GM12878 (cell line): ENCODE results near the gene ATP6V1C2. TPM values are rescaled to one million over a fixed set of nuclear protein-coding genes. Genes with fewer than 3 reads are reported as not detected.

Source experiments
- ATAC-seq: fragments of 200-7000 bp; cut with Tn5 transposase; 3 replicates; pipeline ENCODE4 v1.9.1; 2020; ENCODE audit warnings: mild to moderate bottlenecking, moderate library complexity
- BruUV-seq: library from RNA; stranded (reverse); fragments of 400-500 nt; replicated peaks from 2 replicates; lab custom pipeline; 2021; lab: Mats Ljungman, UMichigan
- CTCF ChIA-PET: fragments of 300-600 bp; sonication (Branson Sonifier 250); formaldehyde crosslinking; extraction: SDS; loops from one replicate; lab custom pipeline; 2021; ENCODE audit warnings: inconsistent platforms; lab: Yijun Ruan, JAX
- POLR2A ChIA-PET: fragments of 350-600 bp; formaldehyde crosslinking; extraction: SDS; loops from one replicate; lab custom pipeline; 2021; ENCODE audit warnings: inconsistent platforms; lab: Charles Lee
- RAD21 ChIA-PET: fragments of 300-600 bp; sonication (Branson Sonifier 250); formaldehyde crosslinking; loops from one replicate; lab custom pipeline; 2023; ENCODE audit warnings: antibody characterized with exemption; ENCODE audit not compliant: unreplicated experiment; lab: Charles Lee
- SMC1A ChIA-PET: fragments of 300-600 bp; sonication (Branson Sonifier 250); formaldehyde crosslinking; loops from one replicate; lab custom pipeline; 2023; ENCODE audit not compliant: unreplicated experiment, uncharacterized antibody; lab: Charles Lee
- DNase-seq: peaks from one replicate; pipeline ENCODE4 v3.0.0-alpha.2; 2011; ENCODE audit warnings: low read depth, low spot score
- FAIRE-seq: peaks from 3 replicates; lab custom pipeline; 2011; peaks lifted over from hg19 to GRCh38; lab: Jason Lieb, UNC
- H2AFZ ChIP-seq: 2 replicates; pipeline ENCODE4 v1.6.0; 2011; ENCODE audit warnings: low read depth, low read length, control low read depth; ENCODE audit not compliant: control insufficient read depth
- H3K27ac ChIP-seq: 2 replicates; pipeline ENCODE4 v1.5.1; 2011; ENCODE audit warnings: control low read depth; ENCODE audit not compliant: control insufficient read depth, insufficient read depth
- H3K27me3 ChIP-seq, 2 experiments: replicated peaks in 1 of 2; 2 replicates each; pipeline versions ENCODE4 v1.6.0 to v1.6.1; 2011; ENCODE audit warnings: low read length in 1 of 2; ENCODE audit not compliant: control insufficient read depth in 2 of 2, insufficient read depth in 2 of 2
- H3K36me3 ChIP-seq, 2 experiments: 2 replicates each; pipeline ENCODE4 v1.5.1; 2011; ENCODE audit warnings: low read length in 1 of 2; ENCODE audit not compliant: control insufficient read depth in 2 of 2, insufficient read depth in 2 of 2
- H3K4me1 ChIP-seq: 2 replicates; pipeline ENCODE4 v1.6.1; 2011; ENCODE audit warnings: mild to moderate bottlenecking, low read length, moderate library complexity, mixed read lengths; ENCODE audit not compliant: control insufficient read depth, insufficient read depth
- H3K4me2 ChIP-seq: 2 replicates; pipeline ENCODE4 v1.6.0; 2011; ENCODE audit warnings: control low read depth; ENCODE audit not compliant: control insufficient read depth, insufficient read depth
- H3K4me3 ChIP-seq: fragments of 200-600 bp; sonication (generic); 2 replicates; pipeline ENCODE4 v1.5.1; 2016
- H3K79me2 ChIP-seq: 2 replicates; pipeline ENCODE4 v1.6.0; 2011; ENCODE audit warnings: low read length; ENCODE audit not compliant: control insufficient read depth, insufficient read depth
- H3K9ac ChIP-seq: 2 replicates; pipeline ENCODE4 v1.8.0; 2011; ENCODE audit warnings: low read length, control low read depth, mixed read lengths; ENCODE audit not compliant: control insufficient read depth, insufficient read depth
- H3K9me3 ChIP-seq: replicated peaks from 3 replicates; pipeline ENCODE4 v1.5.1; 2011; ENCODE audit warnings: mild to moderate bottlenecking, low read length; ENCODE audit not compliant: control insufficient read depth, insufficient read depth
- H4K20me1 ChIP-seq: 2 replicates; pipeline ENCODE4 v1.6.0; 2011; ENCODE audit not compliant: control insufficient read depth, insufficient read depth
- ASH2L ChIP-seq: fragments of 300-600, 200-600 bp; sonication (generic); IDR thresholded peaks from 2 replicates; pipeline ENCODE4 v1.6.1; 2017; ENCODE audit warnings: low read depth, mild to moderate bottlenecking, borderline replicate concordance
- ATF2 ChIP-seq: IDR thresholded peaks from 2 replicates; pipeline ENCODE4 v1.6.1; 2012; ENCODE audit warnings: low read length, inconsistent platforms
- CBX3 ChIP-seq: fragments of 200-600 bp; sonication (generic); IDR thresholded peaks from 2 replicates; pipeline ENCODE4 v1.6.1; 2016; ENCODE audit warnings: low read depth, borderline replicate concordance
- GABPA ChIP-seq: IDR thresholded peaks from 2 replicates; pipeline ENCODE4 v1.6.1; 2014; ENCODE audit warnings: antibody characterized with exemption, low read depth, mild to moderate bottlenecking, inconsistent platforms
- KDM1A ChIP-seq: fragments of 200-600 bp; sonication (generic); IDR thresholded peaks from 2 replicates; pipeline ENCODE4 v1.6.1; 2016; ENCODE audit warnings: borderline replicate concordance
- PAX5 ChIP-seq: IDR thresholded peaks from 2 replicates; pipeline ENCODE4 v1.6.1; 2011; ENCODE audit warnings: low read depth, low read length, borderline replicate concordance
- PKNOX1 ChIP-seq: fragments of 450-650 bp; IDR thresholded peaks from 2 replicates; pipeline ENCODE4 v1.6.1; 2016; ENCODE audit warnings: mild to moderate bottlenecking
- RUNX3 ChIP-seq: IDR thresholded peaks from 2 replicates; pipeline ENCODE4 v1.6.1; 2012; ENCODE audit warnings: low read length, inconsistent platforms
- SRF ChIP-seq, 2 experiments: IDR thresholded peaks; 2 replicates each; pipeline ENCODE4 v1.6.1; 2011; ENCODE audit warnings: low read depth in 2 of 2, low read length in 2 of 2, mild to moderate bottlenecking in 1 of 2, moderate library complexity in 1 of 2
- TCF3 ChIP-seq: IDR thresholded peaks from 2 replicates; pipeline ENCODE4 v1.6.1; 2012; ENCODE audit warnings: low read depth, mild to moderate bottlenecking, low read length, borderline replicate concordance; ENCODE audit not compliant: insufficient read depth
- WGBS: methylation state at CpG from one replicate; pipeline ENCODE4 v1.1.6; 2016; ENCODE audit warnings: low lambda C conversion rate; ENCODE audit not compliant: insufficient replicate concordance, insufficient coverage; ENCODE audit errors: missing lambda C conversion rate; 5-methylcytosine and 5-hydroxymethylcytosine counted together
- in situ Hi-C: fragments of 300-500 bp; cut with MboI; formaldehyde crosslinking; loops from 9 replicates; pipeline ENCODE4 v1.14.3; 2018; ENCODE audit warnings: mixed read lengths
- intact Hi-C: fragments of 100-400 bp; cut with micrococcal nuclease; formaldehyde crosslinking; loops from one replicate; pipeline ENCODE4 v1.14.2; 2022; ENCODE audit not compliant: unreplicated experiment
- polyA plus RNA-seq, 11 experiments: library from polyadenylated mRNA; depleted of rRNA in 4 of 11; unstranded in 6 of 11; stranded (reverse) in 5 of 11; fragments of >200 nt; fragmentation: Nextera tagmentation in 4 of 11; fragmentation: Illumina TruSeq in 1 of 11; extraction: Ambion mirVana in 4 of 11; extraction: Trizol in 1 of 11; gene quantifications; 1 replicate in 1 of 11; 2 replicates in 10 of 11; pipeline versions ENCODE4 v1.2.1 to v1.2.3, GENCODE V29; 2011 to 2016; ENCODE audit warnings: inconsistent platforms in 2 of 11, missing spikeins in 2 of 11, low read depth in 1 of 11
- total RNA-seq, 4 experiments: library from RNA; depleted of rRNA in 3 of 4; stranded (reverse); fragments of >200 nt in 3 of 4; fragmentation: Illumina TruSeq in 1 of 4; extraction: Trizol in 1 of 4; gene quantifications; 2 replicates each; pipeline versions ENCODE4 v1.2.1 to v1.2.3, GENCODE V29; 2013 to 2021

ATP6V1C2 gene
- total and polyA plus RNA-seq, 10 of the 15 experiments (the other 5 are each of a cell fraction or from before 2014, with no cell fraction given) = 0.04 to 1.5 (median 0.24) TPM; not detected in 1

- TF ChIP-seq SRF (IDR thresholded peaks at IDR 0.05; ENCODE audit: low read depth in 2 of 2, low read length in 2 of 2) = no peak
- no peak for TF ChIP-seq PAX5
- TF ChIP-seq GABPA = no peak
- no peak for TF ChIP-seq CBX3
Observed at GRCh38 chr2:10788855-10789254, 67.4 kb downstream of the ATP6V1C2 start (continued).

GRCh38 chr2:10790228-10790973, 69.0 kb downstream of the ATP6V1C2 start:
- Histone ChIP-seq H3K4me1 (peaks cover 28% of the 10 kb centered on the region), H3K4me3 (no peak overlapping the region; the same call in 1 of the 2 replicates), H2AFZ (peak overlapping the region; percentile 2; the same call in 1 of the 2 replicates), H3K4me2 (peak overlapping the region; percentile 76), H3K36me3 (peaks cover 16 to 57% of the 10 kb centered on the region in 2 experiments), H3K27me3 (no peaks in the 10 kb centered on the region), H3K27ac (peak overlapping the region; percentile 65; the same call in 1 of the 2 replicates), H3K79me2 (peaks cover 4% of the 10 kb centered on the region), H4K20me1 (0 out of 2 replicates have a peak, but pooled peaks cover 4% of the 10 kb centered on the region), H3K9me3 (no peaks in the 10 kb centered on the region), H3K9ac (no peak overlapping the region)
- WGBS = 7% methylated on average over 6 of the region's 6 CpGs
- RAD21 ChIA-PET = interaction anchor here (1.2 to 1.3 kb wide), 3 partner anchors 8 to 42 kb away, joined by 3 to 4 read pairs (median 3); no protein-coding TSS in a partner anchor
- POLR2A ChIA-PET = interaction anchor here (0.9 to 2.2 kb wide), 3 partner anchors 8 to 24 kb away, joined by 3 to 7 read pairs (median 4); partner anchors contain the start of gene PDIA6
- DNase-seq (no peak), FAIRE-seq (peak; percentile 83), ATAC-seq (peak; percentile 86)
- no TSS peak for BruUV-seq
- 0 out of 2 replicates have a peak, but pooled peaks have one; percentile 25 for TF ChIP-seq ATF2
- TF ChIP-seq TCF3 = peak; percentile 65; the same call in 1 of the 2 replicates
- TF ChIP-seq PKNOX1 = peak; percentile 50; the same call in 1 of the 2 replicates
- TF ChIP-seq KDM1A = no peak
- TF ChIP-seq RUNX3 = peak; percentile 6; the same call in 1 of the 2 replicates
- TF ChIP-seq ASH2L = 0 out of 2 replicates have a peak, but pooled peaks have one; percentile 49
- CTCF ChIA-PET = interaction anchor here (1.3 to 2.1 kb wide), 3 partner anchors 10 to 18 kb away, joined by 3 to 7 read pairs (median 5); no protein-coding TSS in a partner anchor
- intact Hi-C loops (no loop called here), in situ Hi-C loops (no loop called here)
- SMC1A ChIA-PET = interaction anchor here (0.6 to 1.6 kb wide), 2 partner anchors 46 to 93 kb away, joined by 3 read pairs; no protein-coding TSS in a partner anchor
